Nephron (organoid): ENCODE data around the gene DEFB132.

Experiments used
- H3K27ac Mint-ChIP-seq, 3 experiments: 2 replicates each; pipeline ENCODE4 v1.8.0; 2020; ENCODE audit warnings: mixed read lengths in 3 of 3, mild to moderate bottlenecking in 2 of 3, moderate library complexity in 1 of 3
- H3K27me3 Mint-ChIP-seq: 2 replicates; pipeline ENCODE4 v1.8.0; 2021; ENCODE audit warnings: low read depth, mild to moderate bottlenecking, moderate library complexity, mixed read lengths
- H3K36me3 Mint-ChIP-seq: 2 replicates; pipeline ENCODE4 v1.8.0; 2020; ENCODE audit warnings: low read depth, mixed read lengths
- H3K4me1 Mint-ChIP-seq: 2 replicates; pipeline ENCODE4 v1.8.0; 2020; ENCODE audit warnings: mixed read lengths
- H3K4me3 Mint-ChIP-seq, 3 experiments: 2 replicates each; pipeline ENCODE4 v1.8.0; 2020; ENCODE audit warnings: mild to moderate bottlenecking in 3 of 3, mixed read lengths in 3 of 3, moderate library complexity in 2 of 3
- H3K9me3 Mint-ChIP-seq: 2 replicates; pipeline ENCODE4 v1.8.0; 2020; ENCODE audit warnings: mixed read lengths
- CTCF ChIP-seq, 3 experiments: fragments of 200-600 bp; sonication (generic); IDR thresholded peaks; one replicate each; pipeline ENCODE4 v1.5.0; 2021; ENCODE audit warnings: antibody characterized with exemption in 3 of 3; ENCODE audit not compliant: unreplicated experiment in 3 of 3

Gene DEFB132

GRCh38 chr20:276620-277495 lies 19.3 kb downstream of the DEFB132 start:
- no peak for TF ChIP-seq CTCF (IDR thresholded peaks at IDR 0.05; ENCODE audit: unreplicated experiment in 3 of 3)
- Mint-ChIP-seq H3K4me1 (peaks cover 5% of the 10 kb centered on the region), H3K4me3 (no peak overlapping the region), H3K27ac (no peak overlapping the region), H3K36me3 (peaks cover 68% of the 10 kb centered on the region), H3K27me3 (no peaks in the 10 kb centered on the region), H3K9me3 (no peaks in the 10 kb centered on the region)

GRCh38 chr20:277496-277781 lies 19.9 kb downstream of the DEFB132 start:
- TF ChIP-seq CTCF (IDR thresholded peaks at IDR 0.05; ENCODE audit: unreplicated experiment in 3 of 3) = no peak
- Mint-ChIP-seq H3K36me3 (peaks cover 69% of the 10 kb centered on the region), H3K4me1 (peaks cover 5% of the 10 kb centered on the region), H3K4me3 (no peak overlapping the region), H3K27ac (no peak overlapping the region), H3K27me3 (no peaks in the 10 kb centered on the region), H3K9me3 (no peaks in the 10 kb centered on the region)

- Mint-ChIP-seq H3K27me3 (no peaks in the 10 kb centered on the region), H3K4me1 (no peaks in the 10 kb centered on the region), H3K9me3 (no peaks in the 10 kb centered on the region), H3K27ac (no peak overlapping the region), H3K4me3 (no peak overlapping the region), H3K36me3 (peaks cover 64% of the 10 kb centered on the region)
- no peak for TF ChIP-seq CTCF (IDR thresholded peaks at IDR 0.05; ENCODE audit: unreplicated experiment in 3 of 3)
Measured at GRCh38 chr20:278181-278580, 20.7 kb downstream of the DEFB132 start.

GRCh38 chr20:278607-279571 lies 21.4 kb downstream of the DEFB132 start:
- H3K4me3 Mint-ChIP-seq = no peak overlapping the region
- H3K4me1 Mint-ChIP-seq = no peaks in the 10 kb centered on the region
- H3K9me3 Mint-ChIP-seq = no peaks in the 10 kb centered on the region
- TF ChIP-seq CTCF (IDR thresholded peaks at IDR 0.05; ENCODE audit: unreplicated experiment in 3 of 3) = no peak
- no peaks in the 10 kb centered on the region for H3K27me3 Mint-ChIP-seq
- H3K36me3 Mint-ChIP-seq = peaks cover 67% of the 10 kb centered on the region
- H3K27ac Mint-ChIP-seq = no peak overlapping the region

GRCh38 chr20:284172-284571 lies 26.6 kb downstream of the DEFB132 start:
- Mint-ChIP-seq H3K9me3 (no peaks in the 10 kb centered on the region), H3K4me3 (no peak overlapping the region), H3K27me3 (no peaks in the 10 kb centered on the region), H3K36me3 (peaks cover 48% of the 10 kb centered on the region), H3K27ac (no peak overlapping the region), H3K4me1 (peaks cover 5% of the 10 kb centered on the region)
- no peak for TF ChIP-seq CTCF (IDR thresholded peaks at IDR 0.05; ENCODE audit: unreplicated experiment in 3 of 3)
